Muscle layer of colon (tissue), 2 donors: ENCODE results near the gene TSPAN10.

ENCODE experiments used
- H3K27ac ChIP-seq: one replicate; pipeline ENCODE4 v1.7.0; 2013; ENCODE audit warnings: low read depth, mild to moderate bottlenecking, low read length, moderate library complexity
- H3K27me3 ChIP-seq, 2 donors: one replicate each; pipeline ENCODE4 v1.7.0; 2013; ENCODE audit warnings: low read length in 2 of 2, mild to moderate bottlenecking in 2 of 2; ENCODE audit not compliant: insufficient read depth in 2 of 2, control insufficient read depth in 1 of 2
- H3K36me3 ChIP-seq: one replicate; pipeline ENCODE4 v1.7.0; 2013; ENCODE audit warnings: mild to moderate bottlenecking, low read length; ENCODE audit not compliant: insufficient read depth
- H3K4me1 ChIP-seq: one replicate; pipeline ENCODE4 v1.7.0; 2013; ENCODE audit warnings: mild to moderate bottlenecking, low read length; ENCODE audit not compliant: insufficient read depth
- H3K4me3 ChIP-seq, 2 donors: one replicate each; pipeline ENCODE4 v1.7.0; 2013; ENCODE audit warnings: low read length in 2 of 2, low read depth in 1 of 2, mild to moderate bottlenecking in 1 of 2, moderate library complexity in 1 of 2
- H3K9ac ChIP-seq: one replicate; pipeline ENCODE4 v1.7.0; 2013; ENCODE audit warnings: low read length
- H3K9me3 ChIP-seq: one replicate; pipeline ENCODE4 v1.7.0; 2013; ENCODE audit warnings: mild to moderate bottlenecking, low read length
- donor health status: abdominal sarcoma.
- donor health status: Adenocarcinoma of cecum.

Gene TSPAN10

GRCh38 chr17:81638683-81639082, 1.7 kb downstream of the TSPAN10 start:
- Histone ChIP-seq H3K36me3 (no peaks in the 10 kb centered on the region), H3K9me3 (no peaks in the 10 kb centered on the region), H3K9ac (no peak overlapping the region), H3K4me1 (peaks cover 17% of the 10 kb centered on the region), H3K4me3 (no peak overlapping the region), H3K27me3 (no peaks in the 10 kb centered on the region), H3K27ac (no peak overlapping the region)

DNA sequence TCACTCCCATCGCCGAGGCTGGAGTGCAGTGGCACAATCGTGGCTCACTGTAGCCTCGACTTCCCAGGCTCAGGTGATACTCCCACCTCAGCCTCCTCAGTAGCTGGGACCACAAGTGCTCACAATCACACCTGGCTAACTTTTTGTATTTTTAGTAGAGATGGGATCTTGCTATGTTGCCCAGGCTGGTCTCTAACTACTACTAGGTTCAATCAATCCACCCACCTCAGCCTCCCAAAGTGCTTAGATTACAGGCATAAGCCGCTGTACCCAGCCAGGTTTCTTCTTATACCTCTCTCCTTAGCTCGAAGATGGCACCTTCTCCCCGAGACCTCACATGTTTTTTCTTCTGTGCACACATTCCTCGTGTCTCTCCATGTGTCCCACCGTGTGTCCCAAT, 3.0 kb downstream of the TSPAN10 start:
- Histone ChIP-seq H3K27ac (no peak overlapping the region), H3K36me3 (no peaks in the 10 kb centered on the region), H3K4me3 (no peak overlapping the region), H3K27me3 (no peaks in the 10 kb centered on the region), H3K4me1 (peaks cover 13% of the 10 kb centered on the region), H3K9ac (no peak overlapping the region), H3K9me3 (no peaks in the 10 kb centered on the region)

DNA sequence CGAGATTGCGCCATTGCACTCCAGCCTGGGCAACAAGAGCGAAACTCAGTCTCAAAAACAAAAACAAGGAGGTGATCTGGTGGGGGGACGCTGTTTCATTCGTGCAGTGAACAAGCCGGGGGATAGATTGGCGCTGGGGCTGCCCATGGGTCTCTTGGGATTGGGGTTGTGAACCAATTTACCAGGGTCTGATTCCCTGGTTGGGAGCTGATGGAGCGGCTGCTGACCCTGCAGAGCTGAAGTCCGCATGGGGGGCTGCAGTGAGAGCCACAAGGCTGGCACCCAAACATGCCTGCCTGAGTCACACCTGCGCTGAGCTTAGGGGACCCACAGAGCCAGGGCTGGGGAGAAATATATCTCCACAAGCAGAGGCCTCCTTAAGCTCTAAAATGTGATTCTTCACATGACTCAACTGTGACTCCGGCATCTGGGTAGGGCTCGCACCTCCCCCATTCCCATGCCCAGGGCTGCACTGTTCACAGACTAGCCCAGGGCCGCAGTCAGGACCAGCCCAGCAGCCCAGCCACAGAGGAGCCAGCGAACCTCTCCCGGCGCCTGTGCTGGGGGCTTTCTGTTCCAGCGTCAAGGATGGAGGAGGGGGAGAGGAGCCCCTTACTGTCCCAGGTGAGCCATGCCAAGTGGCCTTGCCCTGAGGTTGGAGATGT, 5.0 kb downstream of the TSPAN10 start:
- Histone ChIP-seq H3K27ac (no peak overlapping the region), H3K4me1 (no peaks in the 10 kb centered on the region), H3K36me3 (no peaks in the 10 kb centered on the region), H3K4me3 (no peak overlapping the region), H3K9ac (no peak overlapping the region), H3K9me3 (no peaks in the 10 kb centered on the region), H3K27me3 (peaks cover 0 to under 1% of the 10 kb centered on the region in 2 donors)

GRCh38 chr17:81644496-81644895, 7.5 kb downstream of the TSPAN10 start:
- Histone ChIP-seq H3K4me3 (no peak overlapping the region), H3K4me1 (no peaks in the 10 kb centered on the region), H3K9me3 (no peaks in the 10 kb centered on the region), H3K36me3 (no peaks in the 10 kb centered on the region), H3K9ac (no peak overlapping the region), H3K27me3 (peaks cover 5 to 20% of the 10 kb centered on the region in 2 donors), H3K27ac (no peak overlapping the region)

DNA sequence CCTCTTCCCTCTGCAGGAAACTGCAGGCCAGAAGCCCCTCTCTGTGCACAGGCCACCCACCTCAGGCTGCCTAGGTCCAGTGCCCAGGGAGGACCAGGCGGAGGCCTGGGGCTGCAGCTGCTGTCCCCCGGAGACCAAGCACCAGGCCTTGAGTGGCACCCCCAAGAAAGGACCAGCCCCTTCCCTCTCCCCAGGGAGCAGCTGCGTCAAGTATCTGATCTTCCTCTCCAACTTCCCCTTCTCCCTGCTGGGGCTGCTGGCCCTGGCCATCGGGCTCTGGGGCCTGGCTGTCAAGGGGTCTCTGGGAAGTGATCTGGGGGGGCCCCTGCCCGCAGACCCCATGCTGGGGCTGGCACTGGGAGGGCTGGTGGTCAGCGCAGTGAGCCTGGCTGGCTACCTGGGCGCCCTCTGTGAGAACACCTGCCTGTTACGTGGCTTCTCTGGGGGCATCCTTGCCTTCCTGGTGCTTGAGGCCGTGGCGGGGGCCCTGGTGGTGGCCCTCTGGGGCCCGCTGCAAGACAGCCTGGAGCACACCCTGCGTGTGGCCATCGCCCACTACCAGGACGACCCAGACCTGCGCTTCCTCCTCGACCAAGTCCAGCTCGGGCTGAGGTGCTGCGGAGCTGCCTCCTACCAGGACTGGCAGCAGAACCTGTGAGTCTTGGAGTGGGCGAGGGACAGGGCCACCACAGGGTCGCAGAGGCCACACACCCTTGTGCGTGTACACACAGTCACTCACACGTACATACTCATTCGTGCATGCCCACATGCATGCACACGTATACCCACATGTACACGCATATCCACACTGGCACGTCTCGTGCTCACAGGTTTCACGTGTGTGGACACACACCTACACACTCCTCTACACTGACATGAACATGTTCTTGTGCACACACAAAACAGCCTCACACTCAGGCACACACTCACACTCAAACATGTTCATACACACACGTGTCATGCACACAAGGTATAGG, 8.3 kb downstream of the TSPAN10 start:
- no peaks in the 10 kb centered on the region for H3K9me3 ChIP-seq
- H3K36me3 ChIP-seq, result no peaks in the 10 kb centered on the region
- H3K27ac ChIP-seq, result no peak overlapping the region

GRCh38 chr17:81646869-81647600, 10.0 kb downstream of the TSPAN10 start:
- H3K4me1 ChIP-seq, result no peaks in the 10 kb centered on the region
- H3K4me3 ChIP-seq, result no peak overlapping the region
- peaks cover 16 to 44% of the 10 kb centered on the region in 2 donors for H3K27me3 ChIP-seq
- H3K36me3 ChIP-seq, result no peaks in the 10 kb centered on the region
- no peak overlapping the region for H3K9ac ChIP-seq
- H3K9me3 ChIP-seq, result no peaks in the 10 kb centered on the region
- no peak overlapping the region for H3K27ac ChIP-seq

More for the DNA sequence above, 8.3 kb downstream of the TSPAN10 start:
- H3K4me1 ChIP-seq, result no peaks in the 10 kb centered on the region
- H3K27me3 ChIP-seq, result peaks cover 9 to 28% of the 10 kb centered on the region in 2 donors
- no peak overlapping the region for H3K9ac ChIP-seq
- no peak overlapping the region for H3K4me3 ChIP-seq

- H3K27ac ChIP-seq, result no peak overlapping the region
- H3K9me3 ChIP-seq, result no peaks in the 10 kb centered on the region
- H3K36me3 ChIP-seq, result no peaks in the 10 kb centered on the region
- H3K9ac ChIP-seq, result no peak overlapping the region
- no peak overlapping the region for H3K4me3 ChIP-seq
- peaks cover 16 to 46% of the 10 kb centered on the region in 2 donors for H3K27me3 ChIP-seq
- no peaks in the 10 kb centered on the region for H3K4me1 ChIP-seq
Measured at GRCh38 chr17:81647640-81648012, 10.6 kb downstream of the TSPAN10 start.

- Histone ChIP-seq H3K36me3 (no peaks in the 10 kb centered on the region), H3K9ac (no peak overlapping the region), H3K4me1 (no peaks in the 10 kb centered on the region), H3K27ac (no peak overlapping the region), H3K4me3 (no peak overlapping the region), H3K9me3 (no peaks in the 10 kb centered on the region), H3K27me3 (peaks cover 16 to 51% of the 10 kb centered on the region in 2 donors)
Measured at GRCh38 chr17:81648013-81648706, 11.2 kb downstream of the TSPAN10 start.

DNA sequence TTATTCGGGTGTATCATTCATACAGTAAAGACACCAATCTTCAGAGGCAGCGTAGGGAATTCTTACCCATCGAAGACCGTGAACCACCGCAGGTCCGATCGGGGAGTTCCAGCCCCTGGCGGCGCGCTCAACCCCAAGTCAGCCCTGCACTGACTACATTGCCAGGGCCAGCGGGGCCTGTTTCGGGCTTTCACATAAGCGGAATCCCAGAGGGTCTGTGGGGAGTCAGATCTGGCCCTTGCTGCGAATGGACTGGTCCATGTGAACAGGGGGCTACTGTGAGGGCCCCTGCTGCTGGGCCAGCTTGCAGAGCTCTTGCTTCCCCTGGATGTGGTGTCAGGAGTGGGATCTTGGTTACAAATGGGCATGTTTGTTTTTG, 11.7 kb downstream of the TSPAN10 start:
- no peaks in the 10 kb centered on the region for H3K4me1 ChIP-seq
- no peak overlapping the region for H3K9ac ChIP-seq
- H3K36me3 ChIP-seq, result no peaks in the 10 kb centered on the region
- no peak overlapping the region for H3K4me3 ChIP-seq
- H3K27ac ChIP-seq, result no peak overlapping the region
- peaks cover 16 to 56% of the 10 kb centered on the region in 2 donors for H3K27me3 ChIP-seq
- no peaks in the 10 kb centered on the region for H3K9me3 ChIP-seq

DNA sequence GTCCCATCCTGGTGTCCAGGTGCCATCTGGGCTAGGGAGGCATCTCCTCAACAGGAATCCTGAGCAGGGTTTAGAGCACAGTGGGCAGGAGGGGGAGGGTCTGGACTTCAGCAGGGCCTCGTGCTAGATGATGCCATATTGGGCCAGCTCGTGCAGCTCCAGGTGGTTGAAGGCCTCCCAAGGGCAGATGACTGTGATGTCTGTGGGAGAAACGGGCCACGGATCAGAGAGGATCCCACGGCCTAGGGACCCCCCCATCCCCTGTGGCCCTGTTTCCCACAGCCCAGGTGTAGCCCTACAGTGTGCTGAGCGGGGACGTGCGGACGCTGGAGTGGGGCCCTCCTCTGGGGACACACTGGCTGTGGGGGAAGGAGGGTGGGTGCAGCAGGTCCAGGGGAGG, 14.0 kb downstream of the TSPAN10 start:
- H3K36me3 ChIP-seq, result no peaks in the 10 kb centered on the region
- H3K4me3 ChIP-seq, result no peak overlapping the region
- H3K9me3 ChIP-seq, result no peaks in the 10 kb centered on the region
- H3K9ac ChIP-seq, result no peak overlapping the region
- H3K27ac ChIP-seq, result no peak overlapping the region
- no peaks in the 10 kb centered on the region for H3K4me1 ChIP-seq
- H3K27me3 ChIP-seq, result peaks cover 16 to 62% of the 10 kb centered on the region in 2 donors

DNA sequence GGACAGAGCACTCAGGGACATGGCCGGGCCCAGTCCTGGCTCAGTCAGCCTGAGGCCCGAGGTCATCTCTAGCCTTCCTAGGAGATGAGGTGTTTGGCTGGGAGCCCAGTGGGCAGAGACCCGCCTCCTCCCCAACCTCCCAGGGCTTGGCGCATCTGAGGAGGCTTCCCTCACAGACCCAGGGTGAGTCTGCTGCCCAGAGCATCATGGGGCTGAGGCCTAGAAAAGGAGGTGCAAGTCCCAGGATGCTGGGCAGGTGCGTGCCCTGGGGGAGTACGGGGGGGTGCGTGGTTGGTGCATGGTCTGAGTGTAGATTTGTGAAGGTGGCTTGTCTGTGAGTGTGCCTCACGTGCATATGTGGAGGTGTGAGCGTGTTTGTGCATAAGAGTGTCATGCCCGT, 14.7 kb downstream of the TSPAN10 start:
- Histone ChIP-seq H3K27me3 (peaks cover 16 to 62% of the 10 kb centered on the region in 2 donors), H3K9me3 (no peaks in the 10 kb centered on the region), H3K4me3 (no peak overlapping the region)

More for the DNA sequence above, 14.7 kb downstream of the TSPAN10 start:
- H3K9ac ChIP-seq, result no peak overlapping the region
- no peak overlapping the region for H3K27ac ChIP-seq
- H3K36me3 ChIP-seq, result no peaks in the 10 kb centered on the region
- no peaks in the 10 kb centered on the region for H3K4me1 ChIP-seq
